IPS-15b (cell line): ENCODE data around the gene NFYC.

Experiments
- H3K27me3 ChIP-seq: one replicate; pipeline ENCODE4 v1.6.1; 2013; ENCODE audit warnings: low read length; ENCODE audit not compliant: control insufficient read depth, insufficient read depth
- H3K36me3 ChIP-seq: one replicate; pipeline ENCODE4 v1.6.1; 2013; ENCODE audit warnings: low read length; ENCODE audit not compliant: control insufficient read depth, insufficient read depth
- H3K4me1 ChIP-seq: one replicate; pipeline ENCODE4 v1.6.1; 2013; ENCODE audit warnings: mild to moderate bottlenecking, low read length; ENCODE audit not compliant: control insufficient read depth, insufficient read depth
- H3K4me3 ChIP-seq: one replicate; pipeline ENCODE4 v1.5.1; 2013; ENCODE audit warnings: low read depth, low read length
- H3K9ac ChIP-seq: one replicate; pipeline ENCODE4 v1.6.1; 2013; ENCODE audit warnings: low read depth, mild to moderate bottlenecking, low read length
- H3K9me3 ChIP-seq: one replicate; pipeline ENCODE4 v1.6.1; 2013; ENCODE audit warnings: mild to moderate bottlenecking, low read length; ENCODE audit not compliant: control insufficient read depth, insufficient read depth

Gene NFYC

GRCh38 chr1:40657046-40657445 lies 34.5 kb upstream of the NFYC start:
- no peaks in the 10 kb centered on the region for H3K27me3 ChIP-seq
- H3K36me3 ChIP-seq, result no peaks in the 10 kb centered on the region
- H3K9me3 ChIP-seq, result no peaks in the 10 kb centered on the region
- no peak overlapping the region for H3K9ac ChIP-seq
- peaks cover 12% of the 10 kb centered on the region for H3K4me1 ChIP-seq
- H3K4me3 ChIP-seq, result no peak overlapping the region

DNA sequence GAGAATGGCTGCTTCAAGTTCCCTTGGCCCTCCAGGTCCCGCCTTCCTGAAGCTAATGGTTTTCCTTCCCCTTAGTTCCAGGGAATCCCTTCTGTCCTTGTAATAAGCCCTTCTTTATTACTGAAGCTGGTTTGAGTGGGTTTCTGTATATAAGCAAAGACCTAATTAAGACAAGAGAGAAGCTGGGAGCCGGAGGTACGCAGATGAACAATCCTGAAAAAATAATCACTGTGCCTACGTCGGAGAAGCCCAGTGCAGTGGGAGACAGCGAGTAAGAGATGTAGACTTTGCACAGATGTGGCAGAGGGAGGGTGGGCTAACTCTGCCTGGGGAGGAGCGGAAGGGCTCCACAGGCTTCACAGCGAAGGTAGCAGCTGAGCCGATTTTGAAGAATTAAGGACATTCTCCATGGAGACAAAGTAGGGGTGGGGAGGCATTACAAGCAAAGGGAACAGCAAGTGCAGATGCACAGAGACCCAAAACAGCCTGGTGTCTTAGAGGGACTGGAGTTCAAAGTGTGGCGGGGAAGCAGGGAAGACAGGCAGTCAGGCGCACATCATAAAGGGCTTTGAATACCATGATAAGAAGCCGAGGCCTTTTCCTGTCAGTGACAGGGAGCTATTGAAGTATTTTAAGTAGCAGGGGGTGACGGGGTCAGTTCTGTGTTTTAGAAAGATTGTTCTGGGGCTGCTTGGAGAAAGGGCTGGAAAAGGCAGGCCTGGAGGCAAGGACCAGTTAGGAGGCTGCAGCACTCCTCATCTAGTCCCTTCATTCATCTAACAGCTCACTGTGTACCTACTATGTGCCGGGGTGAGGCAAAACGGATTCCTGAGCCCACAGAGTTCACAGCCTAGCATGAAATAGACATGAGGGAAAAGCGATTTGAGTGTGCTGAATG lies 32.5 kb upstream of the NFYC start:
- no peak overlapping the region for H3K9ac ChIP-seq
- no peak overlapping the region for H3K4me3 ChIP-seq
- no peaks in the 10 kb centered on the region for H3K36me3 ChIP-seq
- H3K27me3 ChIP-seq, result no peaks in the 10 kb centered on the region
- peaks cover 8% of the 10 kb centered on the region for H3K4me1 ChIP-seq
- no peaks in the 10 kb centered on the region for H3K9me3 ChIP-seq

DNA sequence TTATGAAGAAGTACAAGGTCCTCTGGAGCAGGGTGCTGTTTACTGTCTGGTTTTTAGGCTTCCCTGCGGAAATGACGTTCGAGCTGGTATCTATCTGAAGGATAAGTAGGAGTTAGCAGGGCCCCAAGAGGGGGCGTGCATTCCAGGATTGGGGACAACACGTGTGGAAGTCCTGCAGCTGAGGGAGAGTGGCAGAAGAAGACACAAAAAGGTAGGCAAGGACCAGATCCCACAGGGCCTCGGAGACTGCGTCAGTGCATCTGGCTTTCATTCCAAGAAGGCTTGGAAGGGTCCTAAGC lies 31.9 kb upstream of the NFYC start:
- H3K36me3 ChIP-seq, result no peaks in the 10 kb centered on the region
- no peak overlapping the region for H3K4me3 ChIP-seq
- no peaks in the 10 kb centered on the region for H3K27me3 ChIP-seq
- H3K4me1 ChIP-seq, result peaks cover 5% of the 10 kb centered on the region
- no peaks in the 10 kb centered on the region for H3K9me3 ChIP-seq
- no peak overlapping the region for H3K9ac ChIP-seq

- Histone ChIP-seq H3K4me3 (no peak overlapping the region), H3K36me3 (no peaks in the 10 kb centered on the region), H3K27me3 (no peaks in the 10 kb centered on the region), H3K9ac (no peak overlapping the region), H3K9me3 (no peaks in the 10 kb centered on the region), H3K4me1 (peaks cover 9% of the 10 kb centered on the region)
Measured at GRCh38 chr1:40661678-40662077, 29.8 kb upstream of the NFYC start.

- H3K9me3 ChIP-seq, result no peaks in the 10 kb centered on the region
- H3K4me3 ChIP-seq, result no peak overlapping the region
- peaks cover 9% of the 10 kb centered on the region for H3K4me1 ChIP-seq
- no peaks in the 10 kb centered on the region for H3K36me3 ChIP-seq
- H3K27me3 ChIP-seq, result no peaks in the 10 kb centered on the region
- no peak overlapping the region for H3K9ac ChIP-seq
Measured at GRCh38 chr1:40662151-40662550, 29.4 kb upstream of the NFYC start.

DNA sequence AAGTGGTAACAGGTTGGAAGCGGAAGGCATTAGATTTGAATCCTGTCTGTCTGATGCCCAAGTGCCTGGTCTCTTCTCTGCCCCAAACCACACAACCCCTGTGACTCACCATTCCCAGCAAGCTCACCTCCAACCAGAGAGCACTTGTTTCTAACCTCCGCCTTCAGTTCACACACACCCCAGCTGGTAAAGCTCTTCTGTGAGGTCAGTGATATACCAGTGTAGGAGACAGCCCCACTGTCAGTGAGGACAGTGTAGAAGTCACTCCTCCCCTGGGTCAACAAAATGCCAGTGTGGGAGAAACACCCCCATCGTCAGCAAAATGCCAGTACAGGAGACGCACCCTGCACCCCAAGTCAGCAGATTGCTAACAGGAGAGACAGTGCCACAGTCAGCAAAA lies 28.6 kb upstream of the NFYC start:
- no peaks in the 10 kb centered on the region for H3K9me3 ChIP-seq
- peaks cover 9% of the 10 kb centered on the region for H3K4me1 ChIP-seq
- H3K27me3 ChIP-seq, result no peaks in the 10 kb centered on the region
- H3K9ac ChIP-seq, result no peak overlapping the region
- no peak overlapping the region for H3K4me3 ChIP-seq
- no peaks in the 10 kb centered on the region for H3K36me3 ChIP-seq

DNA sequence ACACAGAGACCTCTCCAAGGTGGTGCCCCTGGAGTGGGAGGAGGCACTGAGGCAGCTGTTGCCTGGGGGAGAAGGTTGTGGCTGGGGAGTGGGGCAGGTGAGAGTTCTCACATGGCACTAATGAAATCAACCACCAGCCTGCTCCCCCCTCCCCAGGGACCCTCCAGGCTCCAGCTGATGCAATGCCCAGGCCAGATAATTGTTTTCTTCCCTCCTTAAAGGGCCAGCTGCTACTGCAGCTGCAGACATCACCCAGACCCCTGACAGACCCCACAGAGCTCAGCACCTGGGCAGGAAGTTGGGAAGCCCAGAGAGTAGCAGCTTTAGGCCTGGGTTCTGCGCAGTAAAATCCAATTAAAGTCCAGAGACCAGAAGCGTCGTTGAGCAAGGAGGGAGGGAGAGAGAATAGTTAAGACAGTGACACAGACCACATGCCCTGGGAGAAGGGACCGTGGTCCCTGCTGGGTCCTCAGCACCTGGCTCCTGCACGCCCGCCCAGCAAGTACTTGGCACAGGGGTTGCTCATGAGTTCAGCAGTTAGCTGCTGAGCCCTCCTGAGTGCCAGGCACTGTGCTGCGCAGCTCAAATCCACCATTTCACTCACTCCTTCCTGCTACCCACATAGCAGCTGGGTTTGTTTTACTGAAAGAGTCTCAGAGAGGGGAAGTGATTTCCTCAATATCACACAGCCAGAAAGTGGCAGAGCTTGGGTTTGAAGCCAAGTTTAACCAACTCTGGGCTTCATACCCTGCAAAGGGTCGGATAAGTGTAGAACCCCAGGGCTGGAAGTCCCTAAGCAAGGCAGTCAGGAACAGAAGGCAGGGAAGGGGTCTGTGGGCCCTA lies 28.0 kb upstream of the NFYC start:
- no peak overlapping the region for H3K4me3 ChIP-seq
- H3K9me3 ChIP-seq, result no peaks in the 10 kb centered on the region
- H3K9ac ChIP-seq, result no peak overlapping the region
- H3K4me1 ChIP-seq, result peaks cover 9% of the 10 kb centered on the region
- H3K27me3 ChIP-seq, result no peaks in the 10 kb centered on the region
- no peaks in the 10 kb centered on the region for H3K36me3 ChIP-seq

- Histone ChIP-seq H3K9ac (no peak overlapping the region), H3K4me1 (peaks cover 9% of the 10 kb centered on the region), H3K36me3 (no peaks in the 10 kb centered on the region), H3K9me3 (no peaks in the 10 kb centered on the region), H3K27me3 (no peaks in the 10 kb centered on the region), H3K4me3 (no peak overlapping the region)
Measured at GRCh38 chr1:40664167-40664537, 27.4 kb upstream of the NFYC start.

GRCh38 chr1:40664791-40665190 lies 26.7 kb upstream of the NFYC start:
- Histone ChIP-seq H3K9me3 (no peaks in the 10 kb centered on the region), H3K9ac (no peak overlapping the region), H3K4me1 (peaks cover 9% of the 10 kb centered on the region), H3K27me3 (no peaks in the 10 kb centered on the region), H3K36me3 (no peaks in the 10 kb centered on the region), H3K4me3 (peak overlapping the region; percentile 80)

- Histone ChIP-seq H3K9ac (peak within 1 kb of the TSS; percentile 81), H3K4me1 (peaks cover 9% of the 10 kb centered on the region)
Measured at GRCh38 chr1:40665335-40666171, 26.0 kb upstream of the NFYC start, which contains the start of gene RIMS3. RIMS3 (minus strand) TSS chr1:40665682; CDS start chr1:40641925, 23,757 bp downstream.

GRCh38 chr1:40668769-40669525 lies 22.6 kb upstream of the NFYC start:
- Histone ChIP-seq H3K9me3 (no peaks in the 10 kb centered on the region), H3K27me3 (no peaks in the 10 kb centered on the region), H3K9ac (no peak overlapping the region), H3K36me3 (no peaks in the 10 kb centered on the region), H3K4me1 (peaks cover 6% of the 10 kb centered on the region), H3K4me3 (peak overlapping the region; percentile 16)

More at GRCh38 chr1:40665335-40666171, 26.0 kb upstream of the NFYC start, which contains the start of gene RIMS3:
- H3K9me3 ChIP-seq, result no peaks in the 10 kb centered on the region
- peak within 1 kb of the TSS; percentile 80 for H3K4me3 ChIP-seq
- no peaks in the 10 kb centered on the region for H3K27me3 ChIP-seq
- no peaks in the 10 kb centered on the region for H3K36me3 ChIP-seq
